Measurements from ENCODE around the gene NHLH1. TPM values are rescaled to one million over a fixed set of nuclear protein-coding genes. Genes with fewer than 3 reads are reported as not detected.

Gene NHLH1
- total and polyA plus RNA-seq, 2 of the 13 experiments (the other 11 are each of a cell fraction or from before 2014, with no cell fraction given): 0.11 to 0.57 TPM

DNA sequence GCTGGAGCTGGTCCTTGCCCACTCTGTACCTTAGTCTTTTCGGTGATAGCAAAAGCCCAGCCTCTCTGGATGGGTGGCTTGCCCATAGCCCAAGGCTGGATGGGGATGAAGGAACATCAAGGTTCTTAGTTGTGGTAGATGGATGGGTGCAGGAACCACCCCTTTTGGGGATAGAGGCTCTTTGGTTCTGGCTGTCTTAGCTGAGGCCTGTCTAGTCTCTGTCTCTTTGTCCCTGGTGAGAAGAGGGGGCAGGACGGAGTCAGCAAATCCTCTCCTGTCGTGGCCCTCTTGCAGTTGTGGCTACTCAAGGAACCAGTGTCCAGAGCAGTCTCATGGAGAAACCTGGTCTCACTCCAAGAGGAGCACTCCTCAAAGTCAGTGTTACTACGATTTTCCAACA, 42.0 kb downstream of the NHLH1 start (continued):
- TF ChIP-seq GZF1 (CRISPR knock-in tag; IDR thresholded peaks at IDR 0.05): no peak

DNA sequence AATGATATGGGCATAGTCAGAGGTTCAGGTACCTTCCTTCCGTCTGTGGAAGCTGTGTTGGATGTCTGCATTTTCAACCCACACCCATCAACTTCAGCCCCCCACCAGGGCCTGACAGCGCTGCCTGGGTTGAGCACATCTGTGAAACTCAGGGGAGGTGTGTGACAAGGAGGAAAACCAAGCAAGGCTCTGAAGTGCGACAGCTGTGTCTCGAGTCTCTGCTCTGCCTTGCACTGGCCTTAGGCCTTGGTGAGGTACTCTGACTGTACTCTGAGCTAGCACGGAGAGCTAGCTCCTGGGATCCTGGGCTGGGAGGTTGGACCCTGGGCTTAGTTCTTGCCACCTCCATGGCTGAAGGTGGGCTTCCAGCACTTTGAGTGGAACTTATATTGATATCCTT, 42.6 kb downstream of the NHLH1 start:
- 7% methylated on average over 2 of the region's 5 CpGs for WGBS (ENCODE audit: low lambda C conversion rate)
- no peak overlapping the region for H2AFZ ChIP-seq (ENCODE audit: low read length)
- in situ Hi-C loops (cut with HindIII; ENCODE audit: extremely low pct_ligation_motif_present, low pct_unique_long_range_greater_than_20kb) (no loop called here), intact Hi-C loops (cut with micrococcal nuclease; ENCODE audit: unreplicated experiment) (no loop called here)
- no peaks in the 10 kb centered on the region for H3K79me2 ChIP-seq (ENCODE audit: insufficient read depth, low read length)
- H3K27ac ChIP-seq (ENCODE audit: extremely low read length, insufficient read depth, low read length): no peak overlapping the region
- no peaks in the 10 kb centered on the region for H4K20me1 ChIP-seq (ENCODE audit: insufficient read depth, low read length)
- no peaks in the 10 kb centered on the region for H3K36me3 ChIP-seq (replicated peaks in 1 of 2; ENCODE audit: control insufficient read depth in 1 of 2, insufficient read depth in 2 of 2, low read length in 2 of 2)
- TF ChIP-seq SCMH1 (CRISPR knock-in tag; IDR thresholded peaks at IDR 0.05; ENCODE audit: borderline replicate concordance): no peak
- TF ChIP-seq PAF1 (CRISPR knock-in tag; IDR thresholded peaks at IDR 0.05): no peak
- no peak for TF ChIP-seq TCF7L2 (IDR thresholded peaks at IDR 0.05; ENCODE audit: low read depth, low read length)
- TF ChIP-seq HNF4G (IDR thresholded peaks at IDR 0.05; ENCODE audit: borderline replicate concordance, low read depth, low read length): no peak
- TF ChIP-seq HNF4G (CRISPR knock-in tag; IDR thresholded peaks at IDR 0.05; ENCODE audit: borderline replicate concordance, low read depth): no peak
- no peak for TF ChIP-seq ERF (CRISPR knock-in tag; IDR thresholded peaks at IDR 0.05)
- no peak for TF ChIP-seq EEA1 (CRISPR knock-in tag; IDR thresholded peaks at IDR 0.05; ENCODE audit: borderline replicate concordance)
- no peak for TF ChIP-seq ZNF569 (CRISPR knock-in tag; IDR thresholded peaks at IDR 0.05; ENCODE audit: borderline replicate concordance)
- no peak for TF ChIP-seq ZNF30 (CRISPR knock-in tag; IDR thresholded peaks at IDR 0.05)
- no peak for TF ChIP-seq KLF13 (CRISPR knock-in tag; IDR thresholded peaks at IDR 0.05)
- TF ChIP-seq, protein P1, sequence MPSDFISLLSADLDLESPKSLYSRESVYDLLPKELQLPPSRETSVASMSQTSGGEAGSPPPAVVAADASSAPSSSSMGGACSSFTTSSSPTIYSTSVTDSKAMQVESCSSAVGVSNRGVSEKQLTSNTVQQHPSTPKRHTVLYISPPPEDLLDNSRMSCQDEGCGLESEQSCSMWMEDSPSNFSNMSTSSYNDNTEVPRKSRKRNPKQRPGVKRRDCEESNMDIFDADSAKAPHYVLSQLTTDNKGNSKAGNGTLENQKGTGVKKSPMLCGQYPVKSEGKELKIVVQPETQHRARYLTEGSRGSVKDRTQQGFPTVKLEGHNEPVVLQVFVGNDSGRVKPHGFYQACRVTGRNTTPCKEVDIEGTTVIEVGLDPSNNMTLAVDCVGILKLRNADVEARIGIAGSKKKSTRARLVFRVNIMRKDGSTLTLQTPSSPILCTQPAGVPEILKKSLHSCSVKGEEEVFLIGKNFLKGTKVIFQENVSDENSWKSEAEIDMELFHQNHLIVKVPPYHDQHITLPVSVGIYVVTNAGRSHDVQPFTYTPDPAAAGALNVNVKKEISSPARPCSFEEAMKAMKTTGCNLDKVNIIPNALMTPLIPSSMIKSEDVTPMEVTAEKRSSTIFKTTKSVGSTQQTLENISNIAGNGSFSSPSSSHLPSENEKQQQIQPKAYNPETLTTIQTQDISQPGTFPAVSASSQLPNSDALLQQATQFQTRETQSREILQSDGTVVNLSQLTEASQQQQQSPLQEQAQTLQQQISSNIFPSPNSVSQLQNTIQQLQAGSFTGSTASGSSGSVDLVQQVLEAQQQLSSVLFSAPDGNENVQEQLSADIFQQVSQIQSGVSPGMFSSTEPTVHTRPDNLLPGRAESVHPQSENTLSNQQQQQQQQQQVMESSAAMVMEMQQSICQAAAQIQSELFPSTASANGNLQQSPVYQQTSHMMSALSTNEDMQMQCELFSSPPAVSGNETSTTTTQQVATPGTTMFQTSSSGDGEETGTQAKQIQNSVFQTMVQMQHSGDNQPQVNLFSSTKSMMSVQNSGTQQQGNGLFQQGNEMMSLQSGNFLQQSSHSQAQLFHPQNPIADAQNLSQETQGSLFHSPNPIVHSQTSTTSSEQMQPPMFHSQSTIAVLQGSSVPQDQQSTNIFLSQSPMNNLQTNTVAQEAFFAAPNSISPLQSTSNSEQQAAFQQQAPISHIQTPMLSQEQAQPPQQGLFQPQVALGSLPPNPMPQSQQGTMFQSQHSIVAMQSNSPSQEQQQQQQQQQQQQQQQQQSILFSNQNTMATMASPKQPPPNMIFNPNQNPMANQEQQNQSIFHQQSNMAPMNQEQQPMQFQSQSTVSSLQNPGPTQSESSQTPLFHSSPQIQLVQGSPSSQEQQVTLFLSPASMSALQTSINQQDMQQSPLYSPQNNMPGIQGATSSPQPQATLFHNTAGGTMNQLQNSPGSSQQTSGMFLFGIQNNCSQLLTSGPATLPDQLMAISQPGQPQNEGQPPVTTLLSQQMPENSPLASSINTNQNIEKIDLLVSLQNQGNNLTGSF (CRISPR knock-in tag; IDR thresholded peaks at IDR 0.05): no peak
- no peak for TF ChIP-seq PLRG1 (conservative IDR thresholded peaks at IDR 0.05)
- TF ChIP-seq CBX5 (CRISPR knock-in tag; IDR thresholded peaks at IDR 0.05; ENCODE audit: borderline replicate concordance): no peak
- BruUV-seq (replicated peaks): no TSS peak
- POLR2A ChIA-PET: no interaction called here
- H3K4me2 ChIP-seq (ENCODE audit: low read depth, low read length): no peak overlapping the region
- FAIRE-seq: no peak
- CTCF ChIA-PET (ENCODE audit: low intra/inter-chr PET ratio, low total read pairs): no interaction called here
- no peak; the same call in 2 of the 3 replicates for ATAC-seq
- H3K4me3 ChIP-seq (replicated peaks in 1 of 3; ENCODE audit: insufficient read depth in 1 of 3, low read depth in 2 of 3, low read length in 3 of 3): no peak overlapping the region
- peaks cover 1 to 38% of the 10 kb centered on the region in 2 experiments; a peak in 4 of 5 replicates for H3K27me3 ChIP-seq (ENCODE audit: control insufficient read depth in 1 of 2, insufficient read depth in 2 of 2, low read length in 2 of 2)
- no peaks in the 10 kb centered on the region for H3K9me3 ChIP-seq (ENCODE audit: low read length)
- no peak overlapping the region for H3K9ac ChIP-seq (ENCODE audit: insufficient read depth, low read depth, low read length)
- DNase-seq (ENCODE audit: low spot score): no peak
- no peaks in the 10 kb centered on the region for H3K4me1 ChIP-seq (ENCODE audit: insufficient read depth, low read length)
